ENCODE measurements around the gene PGS1.
A peak's percentile ranks its signal among the peaks of the same experiment; 100 is the strongest.

Gene PGS1

DNA sequence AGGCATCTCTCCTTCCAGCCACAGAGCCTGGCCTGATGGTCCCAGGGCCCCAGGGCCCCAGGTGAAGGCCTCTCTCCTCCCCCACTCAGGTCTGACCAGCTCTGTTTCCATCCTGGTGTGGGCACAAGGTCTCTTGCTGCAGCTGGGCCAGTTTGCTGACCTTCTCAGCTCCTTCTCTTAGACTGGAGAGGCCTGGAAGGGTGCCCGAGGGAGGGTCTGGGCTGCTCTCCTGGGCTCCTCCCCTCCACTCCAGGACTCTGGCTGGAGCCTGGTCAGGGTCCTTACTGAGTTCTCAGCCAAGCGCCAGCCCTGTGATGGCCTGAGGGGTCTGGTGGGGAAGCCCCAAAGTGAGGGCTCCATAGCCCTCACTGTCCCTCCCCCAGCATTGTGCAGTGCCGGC is 31.0 kb upstream of the PGS1 start:
- no peak for DNase-seq (ENCODE audit: low read depth)
- TF ChIP-seq, protein P1, sequence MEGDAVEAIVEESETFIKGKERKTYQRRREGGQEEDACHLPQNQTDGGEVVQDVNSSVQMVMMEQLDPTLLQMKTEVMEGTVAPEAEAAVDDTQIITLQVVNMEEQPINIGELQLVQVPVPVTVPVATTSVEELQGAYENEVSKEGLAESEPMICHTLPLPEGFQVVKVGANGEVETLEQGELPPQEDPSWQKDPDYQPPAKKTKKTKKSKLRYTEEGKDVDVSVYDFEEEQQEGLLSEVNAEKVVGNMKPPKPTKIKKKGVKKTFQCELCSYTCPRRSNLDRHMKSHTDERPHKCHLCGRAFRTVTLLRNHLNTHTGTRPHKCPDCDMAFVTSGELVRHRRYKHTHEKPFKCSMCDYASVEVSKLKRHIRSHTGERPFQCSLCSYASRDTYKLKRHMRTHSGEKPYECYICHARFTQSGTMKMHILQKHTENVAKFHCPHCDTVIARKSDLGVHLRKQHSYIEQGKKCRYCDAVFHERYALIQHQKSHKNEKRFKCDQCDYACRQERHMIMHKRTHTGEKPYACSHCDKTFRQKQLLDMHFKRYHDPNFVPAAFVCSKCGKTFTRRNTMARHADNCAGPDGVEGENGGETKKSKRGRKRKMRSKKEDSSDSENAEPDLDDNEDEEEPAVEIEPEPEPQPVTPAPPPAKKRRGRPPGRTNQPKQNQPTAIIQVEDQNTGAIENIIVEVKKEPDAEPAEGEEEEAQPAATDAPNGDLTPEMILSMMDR (IDR thresholded peaks at IDR 0.05; ENCODE audit: control insufficient read depth, insufficient read depth, low read depth, low read length, missing control alignments), result no peak
- H3K4me3 ChIP-seq (ENCODE audit: control insufficient read depth, low read depth, low read length), result no peak overlapping the region

DNA sequence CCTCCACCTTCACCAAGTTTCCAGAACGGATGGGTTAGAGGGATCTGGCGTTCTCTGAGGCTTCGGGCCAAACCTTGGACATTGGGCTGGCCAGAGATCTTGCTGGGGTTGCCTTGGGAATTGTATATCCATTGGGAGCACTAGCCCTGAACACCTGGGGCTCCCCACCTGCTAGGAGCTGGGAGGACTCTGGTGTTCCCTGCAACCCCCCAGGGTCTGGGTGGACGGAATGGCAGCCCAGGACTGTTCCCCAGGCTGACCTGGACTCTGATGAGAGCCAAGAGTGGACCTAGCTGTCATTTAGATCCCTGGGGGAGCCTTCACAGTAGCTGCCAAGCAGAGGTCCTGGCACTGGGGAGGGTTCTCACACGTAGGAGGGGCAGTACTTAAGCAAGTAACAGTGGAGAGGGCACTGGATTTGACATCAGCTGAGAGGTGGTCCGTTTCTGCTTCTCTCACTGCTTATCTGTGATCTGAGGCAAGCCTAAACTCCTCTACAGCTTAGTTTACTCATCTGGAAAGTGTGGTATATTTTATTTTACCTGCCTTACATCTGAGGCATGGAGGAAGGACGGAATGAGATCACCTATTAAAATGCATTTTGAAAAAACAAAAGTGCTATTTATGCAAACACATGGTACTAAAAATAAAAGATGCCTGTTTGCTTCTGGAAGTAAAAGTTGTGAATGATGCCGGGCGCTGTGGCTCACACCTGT is 30.2 kb upstream of the PGS1 start:
- DNase-seq (ENCODE audit: low read depth), result no peak
- H3K4me3 ChIP-seq (ENCODE audit: control insufficient read depth, low read depth, low read length), result no peak overlapping the region
- TF ChIP-seq, protein P1 (IDR thresholded peaks at IDR 0.05; ENCODE audit: control insufficient read depth, insufficient read depth, low read depth, low read length, missing control alignments), result no peak

DNA sequence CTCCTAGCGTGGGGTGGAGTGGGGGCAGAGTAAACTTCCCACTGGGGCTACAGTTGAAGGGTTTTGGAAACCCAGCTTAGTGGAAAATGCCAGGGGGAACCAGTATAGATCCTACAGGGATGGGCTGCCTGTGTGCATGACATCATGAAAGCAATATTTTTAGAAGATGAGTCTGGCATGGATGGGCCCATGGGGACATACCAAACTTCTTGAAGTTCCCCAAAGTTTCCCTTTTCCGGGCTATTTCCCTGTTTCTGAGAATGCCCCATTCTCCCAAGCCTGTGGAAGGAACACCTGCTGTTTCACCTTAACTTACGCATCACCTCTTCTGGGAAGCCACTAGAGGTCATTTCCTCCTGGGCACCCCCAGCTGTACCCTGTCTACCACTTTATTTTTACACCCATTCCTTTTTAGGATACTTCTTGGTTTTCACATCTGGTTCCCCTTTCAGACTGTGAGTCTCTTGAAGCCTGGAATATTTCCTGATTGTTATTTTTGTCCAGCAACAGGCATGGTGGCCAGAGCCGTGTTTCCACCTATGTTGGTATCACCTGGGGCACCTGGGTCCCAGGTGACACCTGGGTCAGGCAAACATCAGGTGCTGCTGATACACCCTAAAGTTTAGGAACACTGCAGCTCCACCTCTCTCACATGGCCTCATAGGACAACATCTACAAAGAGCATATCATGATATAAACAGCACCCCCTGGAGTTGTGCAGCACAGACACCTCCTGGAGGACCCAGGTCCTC is 28.4 kb upstream of the PGS1 start:
- H3K4me3 ChIP-seq (ENCODE audit: control insufficient read depth, low read depth, low read length), result no peak overlapping the region
- TF ChIP-seq, protein P1 (IDR thresholded peaks at IDR 0.05; ENCODE audit: control insufficient read depth, insufficient read depth, low read depth, low read length, missing control alignments), result no peak
- DNase-seq (ENCODE audit: low read depth), result no peak

DNA sequence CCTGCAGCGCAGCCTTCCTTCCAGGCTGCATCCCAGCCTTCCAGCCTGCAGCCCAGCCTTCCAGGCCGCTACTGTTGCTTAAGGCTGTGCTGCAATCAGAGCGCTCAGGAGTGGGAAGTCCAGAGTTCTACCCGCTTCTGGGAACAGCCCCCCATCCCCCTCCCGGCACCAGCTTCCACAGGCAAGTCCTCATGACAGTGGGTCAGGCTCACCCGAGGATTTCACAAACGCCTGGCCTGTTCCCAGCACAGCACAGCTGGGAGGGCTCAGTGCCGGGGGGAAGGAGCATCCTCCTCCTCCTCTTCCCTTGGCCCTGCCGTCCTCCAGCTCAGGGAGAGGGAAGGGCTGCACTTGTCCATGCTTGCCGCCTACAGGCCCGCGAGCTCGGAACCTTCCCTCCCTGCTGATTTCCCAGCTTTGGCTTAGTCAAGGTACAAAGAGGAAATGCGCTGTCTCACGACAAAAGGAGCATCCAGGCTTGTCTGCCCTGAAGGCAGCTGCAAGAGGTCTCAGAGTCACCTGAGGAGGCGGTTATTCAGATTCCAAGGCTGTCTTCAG is 26.9 kb upstream of the PGS1 start:
- no peak overlapping the region for H3K4me3 ChIP-seq (ENCODE audit: control insufficient read depth, low read depth, low read length)
- TF ChIP-seq, protein P1 (IDR thresholded peaks at IDR 0.05; ENCODE audit: control insufficient read depth, insufficient read depth, low read depth, low read length, missing control alignments), result peak; percentile 28
- DNase-seq (ENCODE audit: low read depth), result peak; percentile 99

DNA sequence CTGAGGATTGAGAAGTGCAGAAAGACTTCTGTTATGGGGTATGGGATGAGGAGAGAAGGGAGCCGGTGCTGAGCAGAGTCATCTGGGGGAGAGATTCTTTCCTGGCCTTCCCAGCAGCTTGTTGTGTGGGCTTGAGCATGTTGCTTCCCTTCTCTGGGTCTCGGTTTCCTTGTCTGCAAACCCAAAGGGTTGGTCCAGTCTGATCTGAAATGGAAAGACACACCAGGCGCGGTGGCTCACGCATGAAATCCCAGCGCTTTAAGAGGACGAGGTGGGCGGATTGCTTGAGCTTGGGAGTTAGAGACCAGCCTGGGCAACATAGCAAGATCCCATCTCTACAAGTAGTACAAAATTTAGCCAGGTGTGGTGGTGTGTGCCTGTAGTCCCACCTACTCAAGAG is 24.6 kb upstream of the PGS1 start:
- TF ChIP-seq, protein P1 (IDR thresholded peaks at IDR 0.05; ENCODE audit: control insufficient read depth, insufficient read depth, low read depth, low read length, missing control alignments), result no peak
- peak overlapping the region; percentile 15; the same call in 1 of the 2 replicates for H3K4me3 ChIP-seq (ENCODE audit: control insufficient read depth, low read depth, low read length)
- DNase-seq (ENCODE audit: low read depth), result no peak

DNA sequence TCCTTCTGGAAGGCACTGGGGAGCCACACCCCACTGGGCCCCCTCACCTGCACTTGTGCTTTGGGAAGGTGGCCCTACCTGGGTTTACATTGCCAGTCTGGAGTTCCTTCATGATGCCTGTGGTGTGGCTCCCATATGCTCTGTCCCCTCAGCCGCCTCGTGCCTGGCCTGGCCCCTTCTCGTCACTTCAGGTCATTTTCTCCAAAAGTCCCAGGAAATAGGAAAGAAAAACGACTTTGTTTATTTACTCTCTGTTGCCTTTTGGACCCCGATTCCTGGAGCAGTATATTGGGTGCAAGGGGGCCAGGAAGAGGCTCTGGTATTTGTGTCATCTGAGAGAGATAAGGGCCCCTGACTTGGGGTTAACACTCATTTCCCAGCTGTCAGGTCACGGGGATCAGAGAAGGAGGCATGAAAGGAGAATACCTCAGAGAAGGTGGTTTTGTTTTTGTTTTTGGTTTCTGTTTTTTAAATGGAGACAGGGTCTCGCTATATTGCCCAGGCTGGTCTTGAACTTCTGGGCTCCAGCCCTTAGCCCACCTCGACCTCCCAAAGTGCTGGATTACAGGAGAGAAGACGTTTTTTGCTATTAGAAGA is 23.3 kb upstream of the PGS1 start:
- TF ChIP-seq, protein P1 (IDR thresholded peaks at IDR 0.05; ENCODE audit: control insufficient read depth, insufficient read depth, low read depth, low read length, missing control alignments), result no peak
- no peak overlapping the region for H3K4me3 ChIP-seq (ENCODE audit: control insufficient read depth, low read depth, low read length)
- DNase-seq (ENCODE audit: low read depth), result no peak
